GM21447 (cell line): ENCODE measurements around the gene MBOAT2.

Experiments used
- ATAC-seq: cut with Tn5 transposase; IDR thresholded peaks from one replicate; pipeline ENCODE4 v1.9.1; 2021; ENCODE audit not compliant: unreplicated experiment

MBOAT2 gene

GRCh38 chr2:8862230-8862629, 141.3 kb downstream of the MBOAT2 start:
- no peak for ATAC-seq

- ATAC-seq = no peak
These were observed 141.7 kb downstream of the MBOAT2 start for GRCh38 chr2:8861797-8862196.

- no peak for ATAC-seq
These were observed 143.2 kb downstream of the MBOAT2 start for GRCh38 chr2:8860239-8860638.

- no peak for ATAC-seq
These were observed 144.6 kb downstream of the MBOAT2 start for GRCh38 chr2:8858910-8859309.

GRCh38 chr2:8858264-8858663, 145.2 kb downstream of the MBOAT2 start:
- ATAC-seq = no peak

- no peak for ATAC-seq
These were observed 145.8 kb downstream of the MBOAT2 start for GRCh38 chr2:8857709-8858108.

GRCh38 chr2:8856176-8856575, 147.3 kb downstream of the MBOAT2 start:
- no peak for ATAC-seq

GRCh38 chr2:8855010-8855409, 148.5 kb downstream of the MBOAT2 start:
- ATAC-seq = no peak

GRCh38 chr2:8853426-8853825, 150.1 kb downstream of the MBOAT2 start:
- ATAC-seq = no peak

GRCh38 chr2:8851811-8852560, 151.5 kb downstream of the MBOAT2 start:
- ATAC-seq = no peak

- ATAC-seq = no peak
These were observed 152.5 kb downstream of the MBOAT2 start for GRCh38 chr2:8850845-8851487.

- ATAC-seq = no peak
These were observed 154.2 kb downstream of the MBOAT2 start for GRCh38 chr2:8849327-8849726.

GRCh38 chr2:8848328-8849100, 155.0 kb downstream of the MBOAT2 start:
- ATAC-seq = no peak

- ATAC-seq = no peak
These were observed 156.1 kb downstream of the MBOAT2 start for GRCh38 chr2:8847400-8847799.

- no peak for ATAC-seq
These were observed 161.6 kb downstream of the MBOAT2 start for GRCh38 chr2:8841932-8842331.

- ATAC-seq = no peak
These were observed 162.9 kb downstream of the MBOAT2 start for GRCh38 chr2:8840475-8841091.

- ATAC-seq = no peak
These were observed 164.1 kb downstream of the MBOAT2 start for GRCh38 chr2:8839189-8839965.

GRCh38 chr2:8837795-8838140, 165.7 kb downstream of the MBOAT2 start:
- ATAC-seq = no peak

GRCh38 chr2:8836971-8837794, 166.3 kb downstream of the MBOAT2 start, which contains the start of gene KIDINS220:
KIDINS220 (minus strand) TSS chr2:8837613; CDS start chr2:8827093, 10,520 bp downstream.
- ATAC-seq = peak; percentile 94

- ATAC-seq = no peak
These were observed 168.2 kb downstream of the MBOAT2 start for GRCh38 chr2:8835279-8835678.
